Measurements from ENCODE around the gene HIP1R. TPM values are rescaled to one million over a fixed set of nuclear protein-coding genes. Genes with fewer than 3 reads are reported as not detected.

Gene HIP1R
- total RNA-seq, 1 experiment from 2014 or later, result 33.1 TPM

DNA sequence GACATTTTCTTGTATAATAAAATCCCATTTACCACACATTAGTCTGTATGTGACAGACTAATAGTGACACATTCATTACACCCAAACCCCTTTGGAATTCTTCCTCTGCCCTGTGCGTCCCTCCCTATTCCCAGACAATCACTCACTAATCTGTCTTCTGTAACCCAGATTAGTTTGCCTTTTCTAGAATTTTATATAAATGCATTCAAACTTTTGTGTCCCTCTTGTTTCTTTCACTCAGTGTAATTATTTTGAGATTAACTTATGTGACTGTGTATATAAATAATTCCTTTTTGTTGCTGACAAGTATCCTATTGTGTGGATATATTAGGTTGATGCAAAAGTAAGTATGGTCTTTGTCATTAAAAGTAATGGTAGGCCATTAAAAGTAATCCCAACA is 27.6 kb upstream of the HIP1R start:
- no peaks in the 10 kb centered on the region for H4K20me1 ChIP-seq (ENCODE audit: insufficient read depth)
- H3K27me3 ChIP-seq (ENCODE audit: insufficient read depth, low read depth), result no peaks in the 10 kb centered on the region
- no peak for TF ChIP-seq EZH2 (IDR thresholded peaks at IDR 0.05; ENCODE audit: low read depth)
- TF ChIP-seq, protein P1, sequence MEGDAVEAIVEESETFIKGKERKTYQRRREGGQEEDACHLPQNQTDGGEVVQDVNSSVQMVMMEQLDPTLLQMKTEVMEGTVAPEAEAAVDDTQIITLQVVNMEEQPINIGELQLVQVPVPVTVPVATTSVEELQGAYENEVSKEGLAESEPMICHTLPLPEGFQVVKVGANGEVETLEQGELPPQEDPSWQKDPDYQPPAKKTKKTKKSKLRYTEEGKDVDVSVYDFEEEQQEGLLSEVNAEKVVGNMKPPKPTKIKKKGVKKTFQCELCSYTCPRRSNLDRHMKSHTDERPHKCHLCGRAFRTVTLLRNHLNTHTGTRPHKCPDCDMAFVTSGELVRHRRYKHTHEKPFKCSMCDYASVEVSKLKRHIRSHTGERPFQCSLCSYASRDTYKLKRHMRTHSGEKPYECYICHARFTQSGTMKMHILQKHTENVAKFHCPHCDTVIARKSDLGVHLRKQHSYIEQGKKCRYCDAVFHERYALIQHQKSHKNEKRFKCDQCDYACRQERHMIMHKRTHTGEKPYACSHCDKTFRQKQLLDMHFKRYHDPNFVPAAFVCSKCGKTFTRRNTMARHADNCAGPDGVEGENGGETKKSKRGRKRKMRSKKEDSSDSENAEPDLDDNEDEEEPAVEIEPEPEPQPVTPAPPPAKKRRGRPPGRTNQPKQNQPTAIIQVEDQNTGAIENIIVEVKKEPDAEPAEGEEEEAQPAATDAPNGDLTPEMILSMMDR (conservative IDR thresholded peaks at IDR 0.05), result no peak
- BruUV-seq (replicated peaks), result no TSS peak
- CTCF ChIA-PET, result no interaction called here
- no peak overlapping the region for H2AFZ ChIP-seq
- no peaks in the 10 kb centered on the region for H3K9me2 ChIP-seq (ENCODE audit: insufficient read depth)
- 0 out of 2 replicates have a peak, but pooled peaks cover 4% of the 10 kb centered on the region for H3F3A ChIP-seq (ENCODE audit: insufficient read depth, low read depth)
- DNase-seq, result no peak
- no peaks in the 10 kb centered on the region for H3K36me3 ChIP-seq (ENCODE audit: low read depth)
- H3K4me3 ChIP-seq, result no peak overlapping the region
- H3K79me2 ChIP-seq (ENCODE audit: low read depth), result no peaks in the 10 kb centered on the region
- intact Hi-C loops (cut with micrococcal nuclease; ENCODE audit: unreplicated experiment), result no loop called here
- no peaks in the 10 kb centered on the region for H3K9me3 ChIP-seq (ENCODE audit: insufficient read depth, low read depth)
- H3K4me2 ChIP-seq, result no peak overlapping the region
- 0 out of 2 replicates have a peak, but pooled peaks cover 7% of the 10 kb centered on the region for H3K4me1 ChIP-seq (replicated peaks; ENCODE audit: insufficient read depth)
- POLR2A ChIA-PET (ENCODE audit: unreplicated experiment), result no interaction called here
- H3K27ac ChIP-seq, result no peak overlapping the region

- intact Hi-C loops (cut with micrococcal nuclease; ENCODE audit: unreplicated experiment), result no loop called here
- ChIA-PET CTCF (interaction anchor here (0.6 kb wide), 1 partner anchor 159 kb away, joined by 4 read pairs; no protein-coding TSS in a partner anchor), POLR2A (ENCODE audit: unreplicated experiment) (no interaction called here)
- H3K9me3 ChIP-seq (ENCODE audit: insufficient read depth, low read depth), result no peaks in the 10 kb centered on the region
- no peak overlapping the region for H3K4me2 ChIP-seq
- no peaks in the 10 kb centered on the region for H3K9me2 ChIP-seq (ENCODE audit: insufficient read depth)
- H3K27ac ChIP-seq, result no peak overlapping the region
- no peaks in the 10 kb centered on the region for H3F3A ChIP-seq (ENCODE audit: insufficient read depth, low read depth)
- no peak for DNase-seq
- TF ChIP-seq EZH2 (IDR thresholded peaks at IDR 0.05; ENCODE audit: low read depth), result no peak
- TF ChIP-seq, protein P1 (conservative IDR thresholded peaks at IDR 0.05), result no peak
- no peaks in the 10 kb centered on the region for H3K79me2 ChIP-seq (ENCODE audit: low read depth)
- 0 out of 2 replicates have a peak, but pooled peaks cover 7% of the 10 kb centered on the region for H3K4me1 ChIP-seq (replicated peaks; ENCODE audit: insufficient read depth)
- H3K36me3 ChIP-seq (ENCODE audit: low read depth), result no peaks in the 10 kb centered on the region
- BruUV-seq (replicated peaks), result no TSS peak
- H3K4me3 ChIP-seq, result no peak overlapping the region
- H2AFZ ChIP-seq, result no peak overlapping the region
- no peaks in the 10 kb centered on the region for H3K27me3 ChIP-seq (ENCODE audit: insufficient read depth, low read depth)
- H4K20me1 ChIP-seq (ENCODE audit: insufficient read depth), result no peaks in the 10 kb centered on the region
These were observed 23.5 kb upstream of the HIP1R start for GRCh38 chr12:122811777-122812176.

- Histone ChIP-seq H3F3A (ENCODE audit: insufficient read depth, low read depth) (no peaks in the 10 kb centered on the region), H4K20me1 (ENCODE audit: insufficient read depth) (no peaks in the 10 kb centered on the region), H3K79me2 (ENCODE audit: low read depth) (no peaks in the 10 kb centered on the region), H3K9me2 (ENCODE audit: insufficient read depth) (no peaks in the 10 kb centered on the region), H3K27me3 (ENCODE audit: insufficient read depth, low read depth) (no peaks in the 10 kb centered on the region), H3K27ac (no peak overlapping the region), H3K4me2 (no peak overlapping the region), H3K9me3 (ENCODE audit: insufficient read depth, low read depth) (no peaks in the 10 kb centered on the region), H3K36me3 (ENCODE audit: low read depth) (no peaks in the 10 kb centered on the region), H3K4me3 (no peak overlapping the region), H3K4me1 (replicated peaks; ENCODE audit: insufficient read depth) (0 out of 2 replicates have a peak, but pooled peaks cover 7% of the 10 kb centered on the region), H2AFZ (no peak overlapping the region)
- ChIA-PET POLR2A (ENCODE audit: unreplicated experiment) (no interaction called here), CTCF (interaction anchor here (0.5 kb wide), 1 partner anchor 1296 kb away, joined by 3 read pairs; no protein-coding TSS in a partner anchor)
- BruUV-seq (replicated peaks), result no TSS peak
- intact Hi-C loops (cut with micrococcal nuclease; ENCODE audit: unreplicated experiment), result no loop called here
- DNase-seq, result no peak
- TF ChIP-seq, protein P1 (conservative IDR thresholded peaks at IDR 0.05), result no peak
- no peak for TF ChIP-seq EZH2 (IDR thresholded peaks at IDR 0.05; ENCODE audit: low read depth)
These were observed 21.9 kb upstream of the HIP1R start for GRCh38 chr12:122813310-122813713.

Data from PC-9 (cell line).